Right ventricle myocardium superior (tissue), 1 donor: ENCODE measurements around the gene IL25. TPM values are rescaled to one million over a fixed set of nuclear protein-coding genes. Genes with fewer than 3 reads are reported as not detected.

Source experiments
- ATAC-seq: fragments of 200-7000 bp; cut with Tn5 transposase; one replicate; pipeline ENCODE4 v1.9.1; 2020; ENCODE audit warnings: mild to moderate bottlenecking; ENCODE audit not compliant: poor library complexity
- DNase-seq: peaks from one replicate; pipeline ENCODE4 v3.0.0-alpha.2; 2020
- intact Hi-C: fragments of 100-400 bp; cut with DNase I; formaldehyde crosslinking; loops from one replicate; pipeline ENCODE4 v1.11.2; 2022
- total RNA-seq: library from RNA; stranded (reverse); fragmentation: NEBNext Ultra II Directional; extraction: Animal tissue kit (Norgen Biotek cat#: 25700); gene quantifications from one replicate; pipeline ENCODE4 v1.2.1, GENCODE V29; 2021
- donor health status: DM: no; HTN: yes; CAD: no; lungs with severe emphysema.

IL25 gene
- total RNA-seq, 1 donor from 2014 or later = not detected

DNA sequence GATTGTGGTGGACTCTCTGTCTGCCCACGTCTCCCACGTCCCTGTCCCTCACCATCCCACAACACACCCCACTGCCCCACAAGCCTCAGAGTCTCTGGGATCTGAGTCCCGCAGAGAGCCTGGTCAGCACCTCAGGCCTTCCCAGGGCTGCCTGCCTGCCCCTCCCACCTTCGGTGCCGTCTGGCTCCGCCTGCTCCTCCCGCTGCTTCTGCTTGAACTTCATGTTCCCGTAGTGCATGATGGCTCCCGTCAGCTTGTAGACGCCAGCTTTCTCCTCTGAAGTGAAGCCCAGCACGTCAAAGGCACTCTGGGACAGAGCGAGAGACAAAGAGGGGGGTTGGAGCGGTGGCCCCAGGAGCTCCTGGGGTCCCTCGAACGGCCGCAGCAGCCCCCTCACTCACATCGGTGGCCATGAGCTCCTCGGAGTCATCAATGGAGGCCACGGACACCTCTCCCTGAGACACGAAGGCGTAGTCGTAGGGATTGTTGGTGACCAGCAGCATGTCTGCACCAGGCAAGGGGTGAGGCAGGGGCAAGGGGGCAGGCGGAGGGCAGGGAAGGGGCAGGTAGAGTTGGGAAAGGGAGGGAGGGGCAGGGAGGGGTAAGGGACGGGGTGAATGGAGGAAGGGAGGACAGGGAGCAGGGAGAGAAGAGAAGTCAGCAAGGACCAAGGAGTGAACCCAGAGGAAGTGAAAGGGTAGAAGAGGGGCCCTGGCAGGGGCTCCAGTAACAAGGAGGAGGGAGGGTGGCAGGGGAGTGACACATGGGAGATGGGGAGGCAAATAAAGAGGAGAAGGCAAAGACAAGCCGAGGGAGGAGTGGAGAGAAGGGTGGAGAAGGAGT, 29.9 kb downstream of the IL25 start:
- peak; percentile 48 for DNase-seq
- ATAC-seq = no peak
- intact Hi-C loops = no loop called here

DNA sequence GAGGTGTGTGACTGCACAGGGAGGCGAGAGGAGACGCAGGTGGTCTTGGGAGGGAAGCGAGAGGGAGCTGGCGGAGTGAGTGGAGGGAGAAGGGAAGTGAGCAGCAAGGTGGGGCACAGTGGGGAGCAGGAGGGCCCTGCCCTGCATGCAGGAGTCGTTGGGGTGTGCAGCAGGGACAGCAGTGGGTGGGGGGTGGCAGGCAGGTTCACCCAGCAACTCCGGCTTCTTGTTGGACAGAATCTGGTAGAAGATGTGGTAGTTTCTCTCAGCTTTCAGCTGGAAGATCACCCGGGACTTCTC, 30.5 kb downstream of the IL25 start:
- ATAC-seq = no peak
- intact Hi-C loops = no loop called here

DNA sequence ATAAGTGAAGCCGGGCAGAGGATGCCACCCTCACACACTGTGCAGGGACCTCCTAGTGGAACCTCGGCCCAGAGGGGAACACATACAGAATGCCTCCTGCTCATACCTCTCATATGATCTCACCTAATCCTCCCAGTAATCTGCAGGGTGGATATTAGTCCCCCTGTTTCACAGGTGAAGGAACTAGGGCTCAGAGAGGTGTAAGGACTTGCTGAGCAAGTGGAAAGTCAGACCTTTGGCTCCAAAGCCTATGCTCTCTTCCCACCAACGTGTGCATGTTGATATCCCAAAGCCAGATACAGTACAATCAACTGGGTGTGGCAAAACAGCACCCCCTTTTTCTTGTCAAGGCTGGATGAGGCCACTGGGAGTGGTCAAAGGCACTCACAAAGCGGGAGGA, 31.3 kb downstream of the IL25 start:
- ATAC-seq = no peak
- DNase-seq = no peak
- intact Hi-C loops = no loop called here

More for the DNA sequence above, 30.5 kb downstream of the IL25 start:
- DNase-seq = peak; percentile 30

DNA sequence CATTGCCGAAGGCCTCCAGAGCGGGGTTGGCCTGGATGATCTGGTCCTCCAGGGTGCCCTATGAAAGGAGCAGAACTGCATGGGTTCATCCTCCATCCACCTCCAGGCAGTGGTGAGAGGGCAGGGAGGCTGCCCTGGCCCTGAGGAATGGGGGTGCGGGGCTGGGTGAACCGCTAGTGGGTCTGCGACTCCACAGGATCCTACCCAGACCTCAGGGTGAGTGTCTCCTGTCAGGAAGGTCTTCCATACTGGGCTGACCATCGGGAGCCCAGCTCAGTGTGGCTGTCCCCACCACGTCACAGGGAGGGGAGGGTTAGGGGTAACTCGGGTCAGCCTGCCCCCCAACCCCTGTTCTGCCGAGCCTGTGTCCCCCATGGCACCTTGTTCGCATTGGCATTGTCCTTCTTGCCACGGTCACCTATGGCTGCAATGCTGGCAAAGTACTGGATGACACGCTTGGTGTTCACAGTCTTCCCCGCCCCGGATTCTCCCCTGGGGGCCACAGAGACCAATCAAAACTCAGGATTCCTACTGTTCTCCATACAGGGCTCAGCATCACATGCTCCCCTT, 31.8 kb downstream of the IL25 start:
- intact Hi-C loops = no loop called here
- no peak for ATAC-seq
- DNase-seq = peak; percentile 38

DNA sequence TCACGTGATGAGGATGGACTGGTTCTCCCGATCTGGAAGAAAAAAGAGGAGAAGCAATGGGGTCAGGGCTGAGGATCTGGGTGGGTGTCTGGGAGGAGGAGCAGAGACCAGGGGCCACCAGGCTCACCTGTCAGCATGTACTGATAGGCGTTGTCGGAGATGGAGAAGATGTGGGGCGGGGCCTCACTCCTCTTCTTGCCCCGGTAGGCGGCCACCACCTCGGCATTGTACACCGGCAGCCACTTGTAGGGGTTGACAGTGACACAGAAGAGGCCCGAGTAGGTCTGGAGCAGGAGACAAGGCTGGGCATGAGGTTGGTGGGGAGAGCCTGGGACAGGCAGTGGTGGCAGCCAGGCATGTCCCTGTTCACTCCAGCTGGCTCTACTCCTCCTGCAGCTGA, 32.5 kb downstream of the IL25 start:
- DNase-seq = peak; percentile 43
- intact Hi-C loops = no loop called here
- no peak for ATAC-seq

DNA sequence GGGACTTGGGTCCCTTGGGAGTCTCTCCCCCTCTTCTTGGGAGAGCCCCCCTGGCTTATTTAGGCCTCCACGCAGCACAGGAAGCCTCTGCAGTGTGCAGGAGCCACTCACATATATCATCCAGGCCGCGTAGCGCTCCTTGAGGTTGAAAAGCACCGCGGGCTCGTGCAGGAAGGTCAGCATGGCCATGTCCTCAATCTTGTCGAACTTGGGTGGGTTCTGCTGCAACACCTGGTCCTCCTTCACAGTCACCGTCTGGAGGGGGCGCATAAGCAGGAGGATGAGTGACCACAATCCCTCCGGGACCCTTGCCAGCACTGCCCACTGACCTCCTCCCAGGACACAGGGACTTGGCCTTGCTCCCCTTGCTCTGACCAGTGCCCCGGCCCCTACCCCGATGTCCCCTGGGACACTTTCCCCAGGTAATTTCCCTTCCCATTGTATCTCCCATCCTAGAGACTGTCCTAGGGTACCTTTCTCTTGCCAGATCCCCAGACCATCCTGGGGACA, 33.0 kb downstream of the IL25 start:
- ATAC-seq (no peak), DNase-seq (peak; percentile 27)
- intact Hi-C loops = no loop called here

DNA sequence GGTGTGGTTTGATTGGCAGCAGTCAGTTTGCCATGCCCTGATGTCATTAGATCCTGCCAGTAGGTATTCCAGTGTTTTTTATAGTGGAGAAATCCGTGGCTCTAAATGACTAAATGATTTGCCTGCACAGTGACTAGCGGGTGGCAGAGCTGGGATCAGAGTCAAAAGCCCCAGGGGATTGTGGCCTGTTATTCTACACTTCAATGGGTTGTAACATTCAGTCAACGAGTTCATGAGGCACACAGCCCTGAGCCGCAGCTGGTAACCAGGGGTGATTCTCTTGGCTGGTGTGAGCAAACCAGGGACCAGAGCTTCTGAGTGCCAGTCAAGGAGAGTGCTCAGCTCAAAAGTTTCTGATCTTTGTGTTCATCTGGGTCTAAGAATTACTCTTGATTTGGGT, 33.6 kb downstream of the IL25 start:
- intact Hi-C loops = no loop called here
- DNase-seq (peak; percentile 14), ATAC-seq (no peak)

DNA sequence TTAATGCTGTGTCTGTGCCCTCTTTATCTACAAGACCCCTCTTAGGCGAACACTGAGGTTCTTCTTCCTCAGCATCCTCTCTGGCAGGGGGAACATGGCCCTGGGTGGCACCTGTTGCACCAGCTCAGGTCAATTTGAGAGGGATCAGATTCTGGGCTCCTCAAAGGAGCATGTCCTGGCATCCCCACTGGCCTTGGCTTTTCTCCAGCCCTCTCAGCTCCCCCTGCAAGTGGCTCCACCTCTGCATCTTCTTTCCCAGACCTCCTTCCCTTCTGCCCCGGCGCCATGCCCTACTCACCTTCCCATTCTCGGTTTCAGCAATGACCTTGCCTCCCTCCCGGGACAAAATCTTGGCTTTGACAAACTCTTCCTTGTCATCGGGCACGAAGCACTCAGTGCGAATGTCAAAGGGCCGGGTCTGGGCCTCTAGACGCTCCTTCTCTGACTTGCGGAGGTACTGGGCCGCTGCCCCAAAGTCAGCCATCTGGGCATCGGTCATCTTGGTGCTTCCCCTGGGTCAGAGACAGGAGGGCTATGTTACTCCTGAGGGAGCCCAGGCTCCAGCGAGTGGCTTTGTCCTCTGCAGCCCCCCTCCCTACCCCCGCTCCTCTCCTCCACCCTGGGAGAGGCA, 34.2 kb downstream of the IL25 start:
- peak; percentile 42 for DNase-seq

DNA sequence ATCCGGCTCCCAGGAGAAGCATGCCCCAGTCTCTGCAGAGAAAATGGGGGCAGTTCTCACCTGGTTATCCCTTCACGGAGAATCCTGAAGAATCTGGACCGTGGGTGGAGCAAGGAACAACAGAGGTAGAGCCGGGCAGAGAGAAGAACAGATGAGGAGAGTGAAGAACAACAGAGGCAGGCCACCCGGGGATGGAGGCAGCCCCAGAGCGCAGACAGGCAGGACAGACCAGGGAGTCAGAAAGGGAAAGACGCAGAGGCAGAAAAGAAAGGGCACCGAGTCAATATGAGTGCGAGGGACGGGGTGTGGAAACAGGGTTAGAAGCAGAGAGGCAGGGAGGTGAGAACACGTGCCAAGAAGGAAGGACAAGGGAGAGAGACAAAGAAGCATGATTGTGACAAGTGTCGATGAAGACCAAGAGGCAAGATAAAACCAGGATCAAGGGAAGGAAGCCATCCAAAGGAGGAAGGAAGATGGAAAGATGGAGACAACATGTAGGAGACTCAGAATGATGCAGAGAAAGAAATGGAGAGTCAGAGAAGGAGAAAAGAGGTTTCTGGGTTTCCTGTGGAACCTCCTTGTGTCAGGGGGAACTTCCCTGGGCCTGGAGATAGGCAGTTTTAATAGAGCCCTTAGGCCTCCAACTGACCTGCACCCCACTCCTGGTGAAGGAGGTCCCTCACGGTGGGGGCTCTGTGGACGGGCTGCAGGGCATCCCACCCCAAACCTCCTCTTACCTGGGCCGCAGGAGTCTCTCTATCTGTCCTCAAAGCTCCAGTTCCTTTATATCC, 35.1 kb downstream of the IL25 start, which contains the start of gene MYH6:
Gene MYH6, minus strand, starts transcription at position 758 of the 791 bp plus-strand sequence. CDS start 1,050 bp downstream, outside the sequence.
- intact Hi-C loops = no loop called here
- ATAC-seq (no peak), DNase-seq (no peak)

More for the DNA sequence above, 34.2 kb downstream of the IL25 start:
- intact Hi-C loops = no loop called here
- ATAC-seq = no peak

DNA sequence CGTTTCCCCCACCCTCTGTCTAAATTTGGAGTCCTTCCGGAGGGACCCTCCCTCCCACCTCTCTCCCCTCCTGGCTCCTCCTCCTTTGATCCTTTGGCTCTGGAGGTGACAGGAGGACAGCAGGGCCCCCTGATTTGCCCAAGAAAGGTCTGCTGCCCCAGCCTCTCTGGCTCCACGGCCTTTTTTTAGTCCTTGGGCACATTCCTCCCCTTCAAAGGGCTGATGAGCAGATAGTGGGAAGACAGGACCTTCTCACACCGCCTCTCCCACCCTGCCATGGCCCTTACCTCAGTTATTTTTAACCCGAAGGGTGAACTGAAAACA, 35.7 kb downstream of the IL25 start:
- ATAC-seq = peak; percentile 5
- peak; percentile 44 for DNase-seq
- intact Hi-C loops = no loop called here

DNA sequence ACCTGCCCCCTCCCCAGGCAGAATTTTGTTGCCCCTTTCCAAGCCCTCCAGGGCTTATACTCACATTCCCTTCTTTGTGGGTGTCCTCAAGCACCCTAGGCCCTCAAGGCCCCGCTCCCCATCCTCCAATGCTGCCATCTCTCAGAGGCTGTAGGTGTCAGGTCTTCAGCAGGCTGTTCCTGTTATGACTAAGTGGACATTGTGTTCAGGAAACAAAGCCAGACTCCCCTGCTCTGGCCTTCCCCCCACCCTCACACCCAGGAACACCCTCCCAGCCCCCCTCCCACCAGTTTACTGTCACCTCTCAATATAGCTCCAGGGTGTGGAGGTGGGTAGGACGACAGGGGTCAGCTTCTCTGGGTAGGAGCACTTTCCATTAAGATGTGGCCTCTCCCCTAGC, 36.9 kb downstream of the IL25 start:
- DNase-seq (peak; percentile 55), ATAC-seq (peak; percentile 19)
- intact Hi-C loops = no loop called here

DNA sequence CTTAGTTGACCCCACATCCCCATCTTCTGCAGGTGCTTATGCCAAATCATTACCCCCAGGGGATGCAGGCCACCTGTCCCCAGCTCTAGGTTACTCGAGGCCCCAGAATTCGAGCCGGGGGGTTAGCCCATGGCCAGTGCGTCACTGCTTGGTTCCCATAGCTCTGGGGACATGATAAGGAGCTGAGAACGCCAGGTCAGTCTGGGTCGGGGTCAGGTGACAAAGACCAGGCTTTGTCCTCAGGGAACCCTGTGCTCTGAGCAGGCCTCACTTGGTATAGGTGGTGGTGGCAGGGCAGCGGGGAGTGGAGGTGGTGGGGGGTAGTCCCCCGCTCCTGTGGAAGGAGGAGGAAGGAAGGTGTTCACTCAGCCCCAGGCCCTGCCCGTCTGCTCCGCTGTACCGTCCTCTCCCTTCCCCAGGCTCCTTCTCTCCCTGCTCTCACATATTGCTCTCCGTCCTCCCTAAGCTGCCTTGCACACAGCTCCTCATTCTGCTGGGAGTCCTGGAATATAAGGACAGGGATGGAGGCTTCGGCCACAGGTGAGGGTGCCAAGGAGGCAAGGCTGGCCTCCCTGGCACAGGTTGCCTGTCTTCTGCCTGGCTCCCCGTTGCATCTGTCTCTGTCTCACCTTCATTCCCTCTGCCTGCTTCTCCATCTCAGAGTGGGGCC, 37.5 kb downstream of the IL25 start:
- ATAC-seq = peak; percentile 38
- intact Hi-C loops = no loop called here

DNA sequence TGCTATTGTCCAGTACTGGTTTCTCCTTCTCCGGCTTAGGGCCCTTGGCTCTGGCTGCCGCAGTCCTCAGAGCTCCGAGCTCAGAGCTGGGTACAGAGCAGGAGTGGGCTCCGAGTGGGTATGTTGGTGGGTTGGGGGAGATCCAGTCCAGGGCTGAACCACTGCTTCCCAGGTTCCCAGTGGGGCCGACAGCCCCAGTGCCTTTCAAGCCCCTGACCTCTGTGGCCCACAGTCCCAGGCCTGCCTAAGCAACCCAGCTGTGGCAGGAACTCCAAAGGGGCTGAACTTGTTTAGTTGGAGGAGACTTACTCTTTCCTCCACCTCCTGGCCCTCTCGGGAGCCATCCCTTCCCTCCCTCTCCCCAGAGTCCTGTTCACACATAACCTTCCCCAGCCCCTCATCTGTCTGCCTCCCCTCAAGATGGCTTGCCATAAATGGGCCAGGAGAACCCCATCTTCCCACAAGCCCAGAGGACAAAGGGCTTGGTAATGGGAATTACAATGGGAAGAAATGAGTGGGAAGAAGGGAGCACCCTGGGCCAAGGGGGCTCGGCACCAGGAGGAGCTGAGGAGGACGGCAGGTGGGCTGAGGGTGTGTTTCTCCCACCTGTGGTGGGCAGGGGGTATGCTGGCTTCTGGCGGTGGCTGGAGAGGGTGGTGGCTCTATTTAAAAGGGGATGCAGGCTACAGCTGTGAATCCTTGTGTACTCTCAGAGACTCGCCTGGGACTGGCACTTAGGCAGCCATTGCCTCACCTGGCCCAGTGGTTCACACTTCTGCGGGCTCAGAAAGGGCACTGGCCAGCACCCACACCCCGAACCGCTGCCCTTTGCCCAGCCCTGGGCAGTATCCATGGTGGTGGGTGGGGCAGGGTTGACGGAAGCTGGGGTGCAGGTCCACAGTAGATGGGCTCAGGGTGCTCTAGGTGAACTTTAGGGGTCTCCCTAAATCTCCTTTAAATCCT, 39.2 kb downstream of the IL25 start:
- DNase-seq (peak; percentile 48), ATAC-seq (peak; percentile 0)
- intact Hi-C loops = no loop called here

More for the DNA sequence above, 37.5 kb downstream of the IL25 start:
- DNase-seq = peak; percentile 82

DNA sequence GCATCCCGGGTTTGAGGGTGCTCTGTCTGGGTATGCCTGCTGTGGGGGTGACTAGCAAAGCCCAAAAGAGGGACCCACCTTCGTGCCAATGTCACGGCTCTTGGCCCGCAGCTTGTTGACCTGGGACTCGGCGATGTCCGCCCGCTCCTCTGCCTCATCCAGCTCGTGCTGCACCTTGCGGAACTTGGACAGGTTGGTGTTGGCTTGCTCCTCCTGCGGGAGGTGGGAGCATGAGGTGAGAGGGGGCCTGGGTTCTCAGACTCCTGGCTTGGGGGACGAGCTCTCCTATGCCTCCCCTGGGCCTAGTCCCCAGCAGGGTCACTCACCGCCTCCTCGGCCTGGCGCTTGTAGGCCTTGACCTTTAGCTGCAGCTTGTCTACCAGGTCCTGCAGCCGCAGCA, 41.1 kb downstream of the IL25 start:
- DNase-seq (peak; percentile 41), ATAC-seq (no peak)
- intact Hi-C loops = no loop called here

DNA sequence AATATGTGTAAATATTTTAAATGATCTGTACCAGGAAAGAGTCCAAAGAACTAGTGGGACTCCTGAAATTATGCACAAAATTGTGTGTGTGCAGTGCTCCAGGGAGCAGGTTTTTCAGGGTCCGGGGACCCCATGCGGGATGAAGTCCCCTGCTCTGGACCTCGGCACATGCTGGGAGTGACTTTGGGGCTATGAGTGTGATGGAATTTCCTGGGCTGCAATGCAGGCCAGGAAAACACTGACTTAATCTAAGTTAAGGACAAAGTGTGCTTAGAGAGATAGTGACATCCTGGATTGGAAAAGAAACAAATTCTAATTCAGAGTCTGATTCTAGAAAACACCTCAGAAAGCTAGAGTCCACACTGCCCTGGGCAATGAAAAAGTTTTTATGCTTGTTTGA, 41.6 kb downstream of the IL25 start:
- intact Hi-C loops = no loop called here
- no peak for ATAC-seq
- no peak for DNase-seq

DNA sequence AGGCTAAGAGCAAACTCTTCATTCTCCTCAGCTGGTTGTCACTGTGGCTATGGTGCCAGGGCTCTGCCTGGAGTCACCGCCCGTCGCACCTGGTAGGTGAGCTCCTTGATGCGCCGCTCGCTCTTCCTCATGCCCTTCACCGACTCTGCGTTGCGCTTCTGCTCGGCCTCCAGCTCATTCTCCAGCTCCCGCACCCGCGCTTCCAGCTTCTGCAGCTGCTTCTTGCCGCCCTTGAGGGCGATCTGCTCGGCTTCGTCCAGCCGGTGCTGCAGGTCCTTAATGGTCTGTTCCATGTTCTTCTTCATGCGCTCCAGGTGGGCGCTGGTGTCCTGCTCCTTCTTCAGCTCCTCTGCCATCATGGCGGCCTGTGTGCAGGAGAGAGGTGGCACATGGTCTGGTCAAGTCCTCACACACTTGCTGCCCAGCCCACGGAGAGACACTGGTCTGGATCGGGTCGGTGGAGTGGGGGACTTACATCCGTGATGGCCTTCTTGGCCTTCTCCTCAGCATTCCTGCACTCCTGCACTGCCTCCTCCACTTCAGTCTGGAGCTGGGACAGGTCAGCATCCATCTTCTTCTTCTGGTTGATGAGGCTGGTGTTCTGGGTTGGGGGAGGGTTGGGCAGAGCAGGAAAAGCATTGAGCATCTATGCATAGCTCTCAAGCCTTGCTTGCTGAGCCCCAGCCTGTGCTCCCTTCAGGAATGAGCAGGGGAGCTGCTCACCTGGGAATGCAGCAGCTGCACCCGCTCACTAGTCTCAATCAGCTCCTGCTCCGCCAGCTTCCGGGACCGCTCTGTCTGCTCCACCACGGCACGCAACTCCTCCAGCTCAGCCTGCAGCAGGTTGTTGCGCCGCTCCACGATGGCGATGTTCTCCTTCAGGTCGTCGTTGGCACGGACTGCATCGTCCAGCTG, 42.6 kb downstream of the IL25 start:
- intact Hi-C loops = no loop called here

More for the DNA sequence above, 42.6 kb downstream of the IL25 start:
- peak; percentile 39 for DNase-seq
- no peak for ATAC-seq
